NCI-H2227 treated with DMSO at 0.1 percent for 48 hours (cell line): ENCODE measurements around the gene PANK4.
"Not testable (repeated sequence)": the region's sequence is repeated elsewhere in the genome, so short reads cannot be mapped to it uniquely, and the experiment has no call there.

Experiments
- DNase-seq: peaks from one replicate; lab custom pipeline; 2025; lab: John Stamatoyannopoulos, UW

Gene PANK4

DNA sequence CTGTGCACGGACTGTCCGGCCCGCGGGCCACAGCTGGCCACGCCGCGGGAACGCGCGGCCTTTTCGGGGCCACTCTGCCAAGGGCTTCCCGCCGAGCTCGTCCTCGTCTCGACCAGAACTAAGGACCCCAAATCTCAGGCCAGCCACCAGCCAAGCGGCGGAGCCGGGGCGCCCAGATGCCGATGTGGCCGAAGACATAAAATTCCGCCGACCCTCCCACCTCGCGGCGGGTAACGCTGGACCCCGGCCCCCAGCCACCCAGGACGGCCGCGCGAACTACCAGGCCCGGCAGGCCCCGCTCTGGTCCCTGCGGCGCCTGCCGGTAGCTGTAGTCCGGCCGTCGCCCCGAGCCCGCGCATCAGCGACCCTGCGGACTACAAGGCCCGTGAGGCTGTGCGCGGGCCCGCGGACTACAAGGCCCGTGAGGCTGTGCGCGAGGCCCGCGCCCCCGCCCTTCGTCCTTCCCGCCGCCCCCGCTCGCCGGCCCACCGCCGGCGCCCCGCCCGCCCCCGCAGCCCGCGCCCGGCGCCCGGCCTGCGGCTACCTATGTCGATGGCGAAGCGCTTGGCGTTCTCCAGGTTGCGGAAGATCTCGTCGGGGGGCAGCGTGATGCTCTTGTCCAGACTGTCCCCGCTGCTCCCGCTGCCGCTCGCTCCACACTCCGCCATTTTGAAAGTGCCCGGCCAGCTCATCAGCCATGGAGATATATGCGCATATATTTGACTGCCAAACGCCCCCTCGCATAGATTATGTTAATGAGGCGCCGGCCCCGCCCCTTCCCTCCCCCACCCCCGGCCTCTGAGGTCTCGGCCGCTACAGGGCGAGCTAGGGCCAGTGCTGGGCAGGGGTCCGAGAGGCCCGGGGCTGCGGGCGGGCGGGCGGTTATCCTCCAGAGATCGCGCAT, at the start of gene PANK4:
Gene PANK4 (minus strand): TSS at position 677 of the 904 bp plus-strand sequence. CDS start 9 bp downstream, at position 668.
- peak; percentile 88 for DNase-seq

GRCh38 chr1:2574350-2574749, 48.0 kb upstream of the PANK4 start:
- DNase-seq = no peak

DNA sequence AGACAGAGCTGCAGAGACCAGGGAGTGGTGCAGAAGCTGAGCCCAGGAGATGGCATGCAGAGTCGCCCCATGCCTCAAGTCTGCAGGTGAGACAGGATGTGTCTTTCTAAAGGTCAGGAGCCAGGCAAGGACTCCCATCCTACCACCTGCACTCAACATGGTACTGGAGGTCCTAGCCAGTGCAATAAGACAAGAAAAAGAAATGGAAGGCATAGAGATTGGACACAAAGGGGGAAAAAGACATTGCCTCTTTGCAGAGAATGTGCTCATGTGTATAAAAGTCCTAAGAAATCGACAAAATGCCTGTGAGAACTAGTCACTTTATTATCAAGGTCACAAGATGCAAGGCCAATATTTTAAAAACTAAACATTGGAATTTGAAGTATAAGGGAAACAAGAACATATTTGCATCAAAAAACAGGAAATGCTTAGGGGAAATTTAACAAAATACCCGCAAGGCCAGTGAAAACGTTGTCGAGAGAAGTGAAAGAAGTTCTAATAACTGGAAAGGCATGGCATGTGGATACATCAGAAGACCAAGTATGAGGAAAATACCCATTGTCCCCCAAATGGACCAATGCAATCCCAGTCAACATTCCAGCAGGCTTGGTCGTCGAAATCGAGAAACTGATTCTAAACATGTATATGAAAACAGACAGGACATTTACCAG, 47.0 kb upstream of the PANK4 start:
- no peak for DNase-seq

GRCh38 chr1:2571348-2571747, 45.0 kb upstream of the PANK4 start:
- no peak for DNase-seq

- DNase-seq = no peak
Observed at GRCh38 chr1:2570332-2570731, 43.9 kb upstream of the PANK4 start.

DNA sequence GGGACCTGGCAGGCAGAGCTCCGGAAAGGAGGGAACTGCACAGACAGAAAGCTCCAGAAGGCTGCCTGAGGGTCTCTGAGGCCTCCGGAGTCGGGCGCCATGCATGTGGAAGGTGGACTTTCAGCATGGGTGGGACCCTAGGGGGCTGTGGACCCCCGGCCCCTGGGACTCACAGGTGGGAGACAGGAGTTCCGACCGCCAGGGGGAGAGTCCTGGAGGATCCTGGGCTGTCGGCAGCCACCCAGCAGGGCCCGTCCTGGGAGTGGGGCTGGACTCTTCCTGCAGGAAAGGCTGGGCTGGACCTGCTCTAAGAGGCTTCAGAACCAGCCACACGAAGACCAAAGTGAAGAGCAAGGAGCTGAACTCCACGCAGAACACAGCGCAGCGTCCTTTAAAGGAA, 43.3 kb upstream of the PANK4 start:
- DNase-seq = not testable (repeated sequence)

GRCh38 chr1:2569060-2569459, 42.7 kb upstream of the PANK4 start:
- DNase-seq = no peak

DNA sequence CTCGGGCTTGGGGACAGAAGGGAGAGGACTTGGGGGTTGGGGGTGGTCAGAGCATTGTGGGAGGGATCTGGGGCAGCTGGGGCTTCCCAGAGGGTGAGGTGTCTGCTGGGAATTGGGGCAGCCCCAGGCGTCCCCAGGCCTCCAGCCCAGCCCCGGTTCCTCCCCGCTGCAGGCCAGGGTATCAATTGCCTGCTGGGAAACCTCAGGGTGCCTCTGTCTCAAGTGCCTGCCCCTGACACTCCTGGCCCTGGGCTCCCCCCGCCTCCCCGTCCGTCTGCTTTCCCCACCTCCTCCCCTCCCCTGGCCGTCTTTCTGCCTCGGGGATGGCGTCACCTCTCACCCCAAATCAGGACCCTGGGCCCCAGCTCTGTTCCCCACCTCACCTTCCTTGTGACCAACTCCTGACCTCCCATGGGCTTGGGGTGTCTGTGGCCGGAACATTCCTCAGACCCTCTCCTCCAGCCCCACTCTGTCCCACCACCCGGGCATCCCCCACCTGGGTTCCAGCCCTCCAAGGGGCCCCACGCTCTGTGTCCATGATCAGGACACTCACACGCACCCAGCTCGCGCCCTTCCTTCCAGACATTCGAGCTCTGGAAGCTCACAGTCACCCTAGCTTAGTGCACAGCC, 41.9 kb upstream of the PANK4 start:
- DNase-seq = not testable (repeated sequence)

DNA sequence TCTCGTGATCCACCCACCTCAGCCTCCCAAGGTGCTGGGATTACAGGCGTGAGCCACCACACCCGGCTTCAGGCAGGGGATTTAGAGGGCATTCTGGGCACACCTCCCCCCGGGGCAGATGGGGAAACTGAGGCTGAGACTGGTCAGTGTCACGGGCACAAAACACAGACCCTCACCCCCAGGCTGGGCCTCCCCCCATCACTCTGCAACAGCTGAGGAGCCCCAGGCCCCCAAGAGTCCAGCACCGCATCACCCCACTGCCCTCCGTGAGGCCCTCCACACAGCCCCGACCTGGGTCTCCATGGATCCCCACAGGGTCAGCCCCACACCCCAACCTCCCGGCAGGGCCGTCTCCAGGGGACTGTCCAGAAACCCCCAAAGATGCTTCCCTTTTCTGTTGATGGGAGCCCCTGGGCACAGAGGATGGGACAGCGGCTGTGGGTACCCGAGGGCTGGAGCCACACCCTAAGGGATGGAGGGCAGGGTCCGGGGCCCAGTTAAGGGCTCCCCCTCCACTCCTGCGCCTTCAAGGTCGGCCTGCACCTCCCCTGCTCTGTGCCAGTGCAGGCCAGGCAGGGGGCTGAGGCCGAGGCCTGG, 40.8 kb upstream of the PANK4 start:
- DNase-seq = no peak

- DNase-seq = no peak
Observed at GRCh38 chr1:2566101-2567045, 40.0 kb upstream of the PANK4 start.

DNA sequence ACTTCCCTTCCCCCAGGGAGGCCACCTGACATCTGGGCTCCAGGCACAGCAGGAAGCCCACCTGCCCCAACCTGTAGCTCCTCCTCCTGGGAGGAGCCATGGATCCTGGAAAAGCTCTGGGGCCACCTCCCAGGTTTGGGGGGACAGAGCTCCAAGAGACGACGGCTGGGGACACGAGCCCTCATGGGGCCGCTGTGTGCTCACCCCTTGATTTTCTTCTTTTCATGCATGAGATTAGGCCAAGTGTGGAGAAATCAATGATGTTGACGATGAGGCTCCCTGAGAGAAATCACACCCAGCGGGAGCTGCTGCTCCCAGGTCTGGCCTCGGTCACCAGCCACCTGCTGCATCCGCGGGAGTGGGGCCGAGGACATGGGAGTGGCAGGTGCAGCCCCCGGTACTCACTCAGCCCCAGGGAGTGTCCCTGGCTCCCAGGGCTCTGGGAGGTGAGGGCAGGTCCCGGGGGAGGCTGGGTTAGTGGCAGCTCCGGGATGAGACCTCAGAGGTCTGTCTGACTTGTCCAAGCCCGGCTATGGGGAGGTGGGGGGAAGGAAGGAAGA, 38.5 kb upstream of the PANK4 start:
- no peak for DNase-seq

DNA sequence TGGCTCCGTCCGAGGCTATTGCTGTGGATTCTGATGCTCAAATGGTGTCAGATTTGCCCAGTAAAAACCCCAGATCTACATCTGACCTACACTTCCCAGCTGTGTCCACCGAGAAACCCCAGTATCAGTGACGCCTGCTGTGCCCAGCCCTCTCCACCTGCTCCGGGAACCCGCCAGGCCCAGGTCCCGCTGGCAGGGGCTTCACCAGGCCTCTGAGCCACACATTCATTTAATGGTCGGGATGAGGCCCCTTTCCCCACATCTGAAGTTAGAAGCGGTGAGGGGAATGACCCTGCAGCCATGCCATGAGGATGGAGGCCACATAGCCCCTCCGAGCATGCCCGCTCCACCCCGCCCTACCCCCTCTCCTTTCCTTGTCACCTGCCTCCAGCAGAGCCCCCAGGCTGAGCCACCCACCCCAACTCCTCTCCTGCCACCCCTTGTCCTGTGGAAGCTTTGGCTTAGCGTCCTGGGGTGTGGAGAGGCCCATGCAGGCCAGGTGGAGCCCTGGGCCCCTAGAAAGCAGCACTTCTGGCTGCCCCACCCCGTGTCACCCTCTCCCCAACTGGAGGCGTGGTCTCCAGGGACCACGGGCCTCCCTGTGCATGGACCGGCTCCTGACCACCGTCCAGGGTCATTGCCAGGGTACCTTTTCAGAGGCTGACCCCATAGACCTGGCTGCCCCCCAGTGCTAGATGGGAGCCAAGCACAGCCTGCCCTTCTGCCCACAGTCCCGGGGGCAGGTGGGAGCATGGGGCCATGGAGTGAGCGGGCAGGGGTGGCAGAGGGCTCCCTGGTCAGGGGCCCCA, 37.8 kb upstream of the PANK4 start:
- no peak for DNase-seq

GRCh38 chr1:2563205-2563604, 36.8 kb upstream of the PANK4 start:
- DNase-seq = no peak

- no peak for DNase-seq
Observed at GRCh38 chr1:2561898-2562895, 35.8 kb upstream of the PANK4 start.

DNA sequence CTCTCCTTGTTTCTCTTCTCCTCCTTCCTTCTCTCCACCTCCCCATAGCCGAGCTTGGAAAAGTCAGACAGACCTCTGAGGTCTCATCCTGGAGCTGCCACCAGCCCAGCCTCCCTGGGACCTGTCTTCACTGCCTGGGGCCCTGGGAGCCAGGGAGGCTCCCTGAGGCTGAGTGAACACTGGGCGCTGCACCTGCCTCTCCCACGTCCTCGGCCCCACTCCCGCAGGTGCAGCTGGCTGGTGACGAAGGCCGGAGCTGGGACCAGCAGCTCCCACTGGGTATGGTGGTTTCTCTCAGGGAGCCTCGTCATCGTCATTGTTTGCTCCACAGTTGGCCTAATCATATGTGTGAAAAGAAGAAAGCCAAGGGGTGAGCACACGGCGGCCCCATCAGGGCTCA, 35.0 kb upstream of the PANK4 start:
- no peak for DNase-seq

DNA sequence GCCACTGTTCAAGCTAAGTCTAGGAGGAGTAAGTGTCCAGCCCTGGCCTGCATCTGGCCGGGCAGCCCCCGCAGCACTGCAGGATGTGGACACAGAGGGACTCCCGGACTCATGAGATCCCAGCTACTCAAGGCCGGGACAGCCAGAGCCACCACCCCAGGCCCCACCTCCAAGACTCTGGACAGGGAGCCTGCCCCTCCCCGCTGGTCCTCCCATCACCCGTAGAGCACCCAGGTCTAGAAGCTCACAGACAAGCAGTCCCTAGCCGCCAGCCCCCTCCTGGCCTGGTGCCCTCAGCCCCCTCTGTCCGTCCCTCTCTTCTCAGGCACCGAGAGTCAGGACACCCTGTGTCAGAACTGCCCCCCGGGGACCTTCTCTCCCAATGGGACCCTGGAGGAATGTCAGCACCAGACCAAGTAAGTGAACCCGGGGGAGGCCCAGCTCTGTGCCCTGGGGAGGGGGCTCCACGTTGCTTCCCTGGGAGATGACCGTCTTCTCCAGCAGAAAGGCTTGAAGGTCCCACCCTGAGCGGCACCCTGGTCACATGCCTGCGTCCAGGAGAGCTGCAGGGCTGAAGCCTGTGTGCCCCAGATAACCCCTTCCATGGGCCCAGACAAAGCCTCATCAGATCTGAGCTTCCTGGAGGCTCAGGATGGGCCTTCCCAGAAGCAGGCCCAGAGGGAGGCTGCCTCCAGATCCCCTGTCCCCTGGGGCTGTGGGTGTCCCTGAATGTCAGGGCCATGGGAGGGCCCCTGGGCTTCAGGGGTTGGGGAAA, 34.1 kb upstream of the PANK4 start:
- DNase-seq = no peak

- DNase-seq = no peak
Observed at GRCh38 chr1:2559509-2560298, 33.3 kb upstream of the PANK4 start.
